Loucy (cell line): ENCODE results near the gene ZSCAN25.

Source experiments
- H2AFZ ChIP-seq: fragments of 200-600 bp; sonication (generic); 2 replicates; pipeline ENCODE4 v1.6.0; 2016; ENCODE audit warnings: antibody characterized with exemption, mild to moderate bottlenecking, low read length, moderate library complexity
- H3F3A ChIP-seq: fragments of 200-600 bp; 2 replicates; pipeline ENCODE4 v1.6.0; 2016; ENCODE audit warnings: antibody characterized with exemption, low read depth, mild to moderate bottlenecking
- H3K27me3 ChIP-seq: fragments of 200-600 bp; sonication (generic); 2 replicates; pipeline ENCODE4 v1.6.1; 2014; ENCODE audit warnings: low read length, mild to moderate bottlenecking; ENCODE audit not compliant: insufficient read depth, poor library complexity, severe bottlenecking
- H3K36me3 ChIP-seq: fragments of 200-600 bp; sonication (generic); 2 replicates; pipeline ENCODE4 v1.6.1; 2016; ENCODE audit warnings: low read length; ENCODE audit not compliant: insufficient read depth
- H3K4me1 ChIP-seq: fragments of 200-600 bp; sonication (generic); 2 replicates; pipeline ENCODE4 v1.5.1; 2014; ENCODE audit warnings: low read length, mild to moderate bottlenecking; ENCODE audit not compliant: insufficient read depth, poor library complexity, severe bottlenecking
- H3K4me2 ChIP-seq: fragments of 200-600 bp; sonication (generic); 2 replicates; pipeline ENCODE4 v1.6.0; 2014; ENCODE audit warnings: antibody characterized with exemption, low read length, low read depth, mild to moderate bottlenecking; ENCODE audit not compliant: poor library complexity, severe bottlenecking
- H3K4me3 ChIP-seq: fragments of 200-600 bp; sonication (generic); 2 replicates; pipeline ENCODE4 v1.5.1; 2014; ENCODE audit warnings: low read length, mild to moderate bottlenecking, mixed read lengths; ENCODE audit not compliant: poor library complexity, severe bottlenecking
- H3K79me2 ChIP-seq: fragments of 200-600 bp; sonication (generic); 2 replicates; pipeline ENCODE4 v1.6.1; 2014; ENCODE audit warnings: low read length; ENCODE audit not compliant: insufficient read depth
- H3K9ac ChIP-seq: fragments of 200-600 bp; sonication (generic); 2 replicates; pipeline ENCODE4 v1.6.0; 2014; ENCODE audit warnings: mild to moderate bottlenecking, low read depth, low read length, moderate library complexity; ENCODE audit not compliant: poor library complexity, severe bottlenecking
- H3K9me2 ChIP-seq: fragments of 200-600 bp; sonication (generic); replicated peaks from 2 replicates; pipeline ENCODE4 v1.6.1; 2016; ENCODE audit warnings: low read depth, low read length, mixed read lengths
- H3K9me3 ChIP-seq: fragments of 200-600 bp; sonication (generic); 2 replicates; pipeline ENCODE4 v1.6.1; 2014; ENCODE audit warnings: mild to moderate bottlenecking, antibody characterized with exemption, low read length, low read depth; ENCODE audit not compliant: insufficient read depth
- H4K20me1 ChIP-seq: fragments of 200-600 bp; sonication (generic); 2 replicates; pipeline ENCODE4 v1.6.0; 2014; ENCODE audit warnings: antibody characterized with exemption, low read length, mild to moderate bottlenecking; ENCODE audit not compliant: insufficient read depth, poor library complexity, severe bottlenecking
- EZH2phosphoT487 ChIP-seq: fragments of 200-600 bp; IDR thresholded peaks from 2 replicates; pipeline ENCODE4 v1.6.1; 2018; ENCODE audit warnings: antibody characterized with exemption, mild to moderate bottlenecking, moderate library complexity, borderline replicate concordance
- TF ChIP-seq, protein P1 (sequence below): fragments of 200-600 bp; sonication (generic); conservative IDR thresholded peaks from 2 replicates; pipeline ENCODE4 v1.5.1; 2014; ENCODE audit warnings: mild to moderate bottlenecking, antibody characterized with exemption, low read length

Gene ZSCAN25

DNA sequence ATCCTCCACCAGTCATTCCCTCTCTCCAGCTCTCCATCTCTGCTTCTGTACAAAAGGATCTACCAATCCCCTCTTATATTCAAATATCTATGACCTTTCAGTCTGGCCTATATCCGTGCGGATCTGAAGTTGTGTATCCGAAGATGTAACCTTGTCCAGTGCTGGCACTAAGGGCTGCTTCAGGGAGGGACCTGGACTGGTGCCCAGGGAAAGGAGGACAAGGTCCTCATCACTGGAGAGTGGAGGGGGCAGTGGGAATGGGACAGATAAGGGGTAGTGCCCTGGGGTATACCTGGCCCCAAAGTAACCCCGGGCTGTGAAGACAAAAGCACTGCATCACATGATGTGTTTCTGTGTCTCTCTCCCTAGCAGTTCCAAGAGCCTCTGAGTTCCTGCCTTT is 16.9 kb upstream of the ZSCAN25 start:
- Histone ChIP-seq H4K20me1 (no peaks in the 10 kb centered on the region), H3K79me2 (no peaks in the 10 kb centered on the region), H3F3A (no peaks in the 10 kb centered on the region), H3K4me1 (no peaks in the 10 kb centered on the region), H3K9ac (no peak overlapping the region), H3K4me2 (no peak overlapping the region), H3K36me3 (no peaks in the 10 kb centered on the region), H3K27me3 (no peaks in the 10 kb centered on the region), H3K9me3 (no peaks in the 10 kb centered on the region), H3K9me2 (no peaks in the 10 kb centered on the region), H3K4me3 (no peak overlapping the region), H2AFZ (no peak overlapping the region)
- TF ChIP-seq, protein P1, sequence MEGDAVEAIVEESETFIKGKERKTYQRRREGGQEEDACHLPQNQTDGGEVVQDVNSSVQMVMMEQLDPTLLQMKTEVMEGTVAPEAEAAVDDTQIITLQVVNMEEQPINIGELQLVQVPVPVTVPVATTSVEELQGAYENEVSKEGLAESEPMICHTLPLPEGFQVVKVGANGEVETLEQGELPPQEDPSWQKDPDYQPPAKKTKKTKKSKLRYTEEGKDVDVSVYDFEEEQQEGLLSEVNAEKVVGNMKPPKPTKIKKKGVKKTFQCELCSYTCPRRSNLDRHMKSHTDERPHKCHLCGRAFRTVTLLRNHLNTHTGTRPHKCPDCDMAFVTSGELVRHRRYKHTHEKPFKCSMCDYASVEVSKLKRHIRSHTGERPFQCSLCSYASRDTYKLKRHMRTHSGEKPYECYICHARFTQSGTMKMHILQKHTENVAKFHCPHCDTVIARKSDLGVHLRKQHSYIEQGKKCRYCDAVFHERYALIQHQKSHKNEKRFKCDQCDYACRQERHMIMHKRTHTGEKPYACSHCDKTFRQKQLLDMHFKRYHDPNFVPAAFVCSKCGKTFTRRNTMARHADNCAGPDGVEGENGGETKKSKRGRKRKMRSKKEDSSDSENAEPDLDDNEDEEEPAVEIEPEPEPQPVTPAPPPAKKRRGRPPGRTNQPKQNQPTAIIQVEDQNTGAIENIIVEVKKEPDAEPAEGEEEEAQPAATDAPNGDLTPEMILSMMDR = no peak
- TF ChIP-seq EZH2phosphoT487 = no peak

DNA sequence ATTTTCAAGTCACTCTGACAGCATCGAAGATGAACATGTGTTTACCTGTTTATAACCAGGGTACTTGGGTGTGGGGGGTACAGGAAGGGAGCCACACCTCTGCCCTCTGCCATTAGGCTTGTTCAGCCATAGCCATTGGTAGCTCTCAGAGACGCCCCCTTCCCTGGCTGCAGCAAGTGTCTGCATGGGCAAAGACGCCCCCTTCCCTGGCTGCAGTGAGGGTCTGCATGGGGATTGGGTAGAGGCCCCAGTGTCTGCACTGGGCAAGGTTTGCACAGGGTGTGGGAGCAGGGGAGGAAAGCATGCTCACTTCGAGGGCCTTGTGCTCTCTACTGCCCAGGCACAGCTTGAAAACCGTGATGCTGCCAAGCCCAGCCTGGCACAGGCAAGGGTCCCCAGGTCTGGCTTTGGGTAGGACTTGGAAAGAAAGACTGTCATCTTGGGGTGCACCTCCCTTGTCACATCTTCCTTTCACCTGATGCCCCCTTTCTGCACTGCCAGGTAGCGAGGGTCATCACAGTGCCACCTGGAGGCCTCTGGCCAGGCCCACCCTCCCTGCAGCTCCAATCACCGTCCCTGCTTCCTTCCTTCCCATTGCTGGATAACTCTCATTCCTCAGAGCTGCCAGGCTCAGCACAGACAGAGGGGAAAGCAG is 15.0 kb upstream of the ZSCAN25 start:
- H3K9me3 ChIP-seq = no peaks in the 10 kb centered on the region

DNA sequence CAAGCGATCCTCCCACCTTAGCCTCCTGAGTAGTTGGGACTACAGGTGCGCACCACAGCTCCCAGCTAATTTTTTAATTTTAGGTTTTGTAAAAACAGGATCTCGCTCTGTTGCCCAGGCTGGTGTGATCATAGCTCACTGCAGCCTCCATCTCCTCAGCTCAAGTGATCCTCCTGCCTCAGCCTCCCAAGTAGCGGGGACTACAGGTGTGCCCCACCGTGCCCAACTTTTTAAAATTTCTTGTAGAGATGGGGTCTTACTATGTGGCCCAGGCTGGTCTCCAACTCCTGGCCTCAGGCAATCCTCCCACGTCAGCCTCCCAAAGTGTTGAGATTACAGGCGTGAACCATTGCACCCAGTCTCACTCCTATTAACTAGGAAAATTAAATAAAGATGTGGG is 11.2 kb upstream of the ZSCAN25 start:
- no peaks in the 10 kb centered on the region for H3K4me1 ChIP-seq
- H3K36me3 ChIP-seq = no peaks in the 10 kb centered on the region
- H2AFZ ChIP-seq = no peak overlapping the region
- no peaks in the 10 kb centered on the region for H3K79me2 ChIP-seq
- H4K20me1 ChIP-seq = no peaks in the 10 kb centered on the region
- H3K9ac ChIP-seq = no peak overlapping the region
- no peak overlapping the region for H3K4me3 ChIP-seq
- no peaks in the 10 kb centered on the region for H3F3A ChIP-seq
- no peaks in the 10 kb centered on the region for H3K27me3 ChIP-seq
- H3K4me2 ChIP-seq = no peak overlapping the region
- TF ChIP-seq, protein P1 = no peak
- no peak for TF ChIP-seq EZH2phosphoT487
- H3K9me2 ChIP-seq = no peaks in the 10 kb centered on the region
- no peaks in the 10 kb centered on the region for H3K9me3 ChIP-seq

More for the DNA sequence above, 15.0 kb upstream of the ZSCAN25 start:
- no peaks in the 10 kb centered on the region for H3K27me3 ChIP-seq
- H3K9ac ChIP-seq = no peak overlapping the region
- H3K4me3 ChIP-seq = no peak overlapping the region
- no peak overlapping the region for H3K4me2 ChIP-seq
- H2AFZ ChIP-seq = no peak overlapping the region
- H3K4me1 ChIP-seq = no peaks in the 10 kb centered on the region
- no peaks in the 10 kb centered on the region for H3F3A ChIP-seq
- TF ChIP-seq, protein P1 = no peak; the same call in 1 of the 2 replicates
- no peaks in the 10 kb centered on the region for H3K79me2 ChIP-seq
- H3K9me2 ChIP-seq = no peaks in the 10 kb centered on the region
- no peaks in the 10 kb centered on the region for H4K20me1 ChIP-seq
- H3K36me3 ChIP-seq = no peaks in the 10 kb centered on the region
